Endothelial cell of umbilical vein (primary cell): ENCODE measurements around the gene PCSK6. TPM values are rescaled to one million over a fixed set of nuclear protein-coding genes. Genes with fewer than 3 reads are reported as not detected.

Experiments used
- BruUV-seq: library from RNA; stranded (reverse); fragments of 400-500 nt; replicated peaks from 2 replicates; lab custom pipeline; 2021; lab: Mats Ljungman, UMichigan
- CTCF ChIA-PET: fragments of 300-600, 350-600 bp; sonication (Branson Sonifier 250); formaldehyde crosslinking; loops from one replicate; lab custom pipeline; 2021; ENCODE audit warnings: antibody characterized with exemption, inconsistent platforms; lab: Charles Lee
- POLR2A ChIA-PET: fragments of 300-600, 350-600 bp; sonication (Branson Sonifier 250); formaldehyde crosslinking; loops from one replicate; lab custom pipeline; 2021; ENCODE audit warnings: antibody characterized with exemption, inconsistent platforms; lab: Charles Lee
- DNase-seq: peaks from one replicate; pipeline ENCODE4 v3.0.0-alpha.2; 2011; ENCODE audit warnings: low read depth, low spot score
- FAIRE-seq: peaks from 2 replicates; lab custom pipeline; 2011; peaks lifted over from hg19 to GRCh38; lab: Jason Lieb, UNC
- H2AFZ ChIP-seq: 2 replicates; pipeline ENCODE4 v1.6.0; 2012; ENCODE audit warnings: low read depth, low read length, control low read depth, inconsistent platforms
- H3K27ac ChIP-seq: 2 replicates; pipeline ENCODE4 v1.5.1; 2011; ENCODE audit warnings: low read depth, mild to moderate bottlenecking, control low read depth, low read length, moderate library complexity; ENCODE audit not compliant: insufficient read depth
- H3K27me3 ChIP-seq, 2 experiments: 2 replicates each; pipeline versions ENCODE4 v1.6.0 to v1.6.1; 2011; ENCODE audit warnings: low read length in 2 of 2, mixed read lengths in 1 of 2; ENCODE audit not compliant: control insufficient read depth in 2 of 2, insufficient read depth in 2 of 2
- H3K36me3 ChIP-seq, 2 experiments: 2 replicates in 1 of 2; 3 replicates in 1 of 2; pipeline ENCODE4 v1.5.1; 2011; ENCODE audit warnings: low read length in 2 of 2, mild to moderate bottlenecking in 1 of 2, moderate library complexity in 1 of 2; ENCODE audit not compliant: control insufficient read depth in 2 of 2, insufficient read depth in 2 of 2; ENCODE audit errors: extremely low read depth in 1 of 2
- H3K4me1 ChIP-seq: 3 replicates; pipeline ENCODE4 v1.5.1; 2011; ENCODE audit warnings: mild to moderate bottlenecking, low read length; ENCODE audit not compliant: control insufficient read depth, insufficient read depth; ENCODE audit errors: extremely low read depth
- H3K4me2 ChIP-seq: 2 replicates; pipeline ENCODE4 v1.6.1; 2011; ENCODE audit warnings: low read length, control low read depth, mixed read lengths; ENCODE audit not compliant: insufficient read depth
- H3K4me3 ChIP-seq, 3 experiments: fragments of 200-600 bp in 1 of 3; sonication (generic), shearing (Covaris generic) in 1 of 3; replicated peaks in 1 of 3; 2 replicates each; pipeline ENCODE4 v1.5.1; 2011 to 2016; ENCODE audit warnings: control low read depth in 3 of 3, low read length in 3 of 3, mild to moderate bottlenecking in 2 of 3, inconsistent platforms in 1 of 3, low read depth in 1 of 3, moderate library complexity in 1 of 3; ENCODE audit not compliant: insufficient read depth in 1 of 3
- H3K79me2 ChIP-seq: 2 replicates; pipeline ENCODE4 v1.6.0; 2012; ENCODE audit warnings: low read length, inconsistent platforms; ENCODE audit not compliant: control insufficient read depth, insufficient read depth
- H3K9ac ChIP-seq: replicated peaks from 2 replicates; pipeline ENCODE3; 2011; ENCODE audit warnings: low read length, control low read depth; ENCODE audit not compliant: insufficient read depth; ENCODE audit errors: extremely low read depth
- H3K9me1 ChIP-seq: replicated peaks from 3 replicates; pipeline ENCODE4 v1.6.0; 2011; ENCODE audit warnings: mild to moderate bottlenecking, low read length; ENCODE audit not compliant: control insufficient read depth, insufficient read depth; ENCODE audit errors: extremely low read depth
- H3K9me3 ChIP-seq: replicated peaks from 2 replicates; pipeline ENCODE4 v1.5.1; 2012; ENCODE audit warnings: low read length, inconsistent platforms; ENCODE audit not compliant: control insufficient read depth, insufficient read depth
- H4K20me1 ChIP-seq: replicated peaks from 2 replicates; pipeline ENCODE3; 2011; ENCODE audit warnings: mild to moderate bottlenecking, low read length; ENCODE audit not compliant: control insufficient read depth, insufficient read depth; ENCODE audit errors: extremely low read depth
- EZH2 ChIP-seq: IDR thresholded peaks from 2 replicates; pipeline ENCODE4 v1.6.1; 2012; ENCODE audit warnings: borderline replicate concordance, low read depth, mild to moderate bottlenecking, moderate library complexity, low read length, inconsistent platforms; ENCODE audit not compliant: severe bottlenecking
- FOS ChIP-seq: IDR thresholded peaks from 2 replicates; pipeline ENCODE4 v1.6.1; 2011; ENCODE audit warnings: mild to moderate bottlenecking, low read length, moderate library complexity, borderline replicate concordance; ENCODE audit not compliant: insufficient read depth
- GATA2 ChIP-seq: IDR thresholded peaks from 2 replicates; pipeline ENCODE4 v1.7.0; 2011; ENCODE audit warnings: low read depth, mild to moderate bottlenecking, moderate library complexity, mixed read lengths, low read length; ENCODE audit not compliant: insufficient read length, insufficient read depth
- JUN ChIP-seq: IDR thresholded peaks from 2 replicates; pipeline ENCODE4 v1.6.1; 2011; ENCODE audit warnings: borderline replicate concordance, low read depth; ENCODE audit not compliant: insufficient read length, insufficient read depth
- MYC ChIP-seq: IDR thresholded peaks from one replicate; pipeline ENCODE4 v1.6.1; 2011; ENCODE audit warnings: mild to moderate bottlenecking, low read depth, low read length
- POLR2A ChIP-seq: IDR thresholded peaks from 2 replicates; pipeline ENCODE4 v1.6.1; 2012; ENCODE audit warnings: low read depth, mild to moderate bottlenecking, control low read depth, low read length
- POLR2AphosphoS5 ChIP-seq: IDR thresholded peaks from 2 replicates; pipeline ENCODE4 v1.6.1; 2012; ENCODE audit warnings: low read depth, mild to moderate bottlenecking, control low read depth, low read length, moderate library complexity; ENCODE audit not compliant: insufficient read depth
- dilution Hi-C: fragments of 300-500 bp; cut with MboI; formaldehyde crosslinking; loops from one replicate; pipeline ENCODE4 v1.15.0; 2019; ENCODE audit warnings: low sequenced_read_pairs; ENCODE audit not compliant: extremely low pct_ligation_motif_present
- intact Hi-C: fragments of 100-400 bp; cut with micrococcal nuclease; formaldehyde crosslinking; loops from one replicate; pipeline ENCODE4 v1.10.0; 2022
- polyA plus RNA-seq, 4 experiments: library from polyadenylated mRNA; depleted of rRNA in 3 of 4; stranded (reverse) in 3 of 4; unstranded in 1 of 4; fragments of >200 nt; gene quantifications; 2 replicates each; pipeline versions ENCODE4 v1.2.1 to v1.2.3, GENCODE V29; 2011 to 2012; ENCODE audit warnings: missing spikeins in 1 of 4
- total RNA-seq: library from RNA; stranded (reverse); gene quantifications from 2 replicates; pipeline ENCODE4 v1.2.3, GENCODE V29; 2021
- TF ChIP-seq, protein P1 (sequence below): IDR thresholded peaks from 2 replicates; pipeline ENCODE4 v1.6.1; 2011; ENCODE audit not compliant: insufficient read depth, insufficient read length
- TF ChIP-seq, protein P2 (sequence below), 2 donors: IDR thresholded peaks; 1 replicate in 1 of 2; 2 replicates in 1 of 2; pipeline ENCODE4 v1.5.1; 2011; ENCODE audit warnings: low read length in 2 of 2, mild to moderate bottlenecking in 2 of 2, moderate library complexity in 2 of 2, control low read depth in 1 of 2, inconsistent platforms in 1 of 2, low read depth in 1 of 2; ENCODE audit not compliant: insufficient read depth in 1 of 2; ENCODE audit errors: extremely low read depth in 1 of 2

Gene PCSK6
- total and polyA plus RNA-seq, 2 donors (not counting 3 experiments of a cell fraction or from before 2014, with no cell fraction given): 0.18 to 0.69 TPM

DNA sequence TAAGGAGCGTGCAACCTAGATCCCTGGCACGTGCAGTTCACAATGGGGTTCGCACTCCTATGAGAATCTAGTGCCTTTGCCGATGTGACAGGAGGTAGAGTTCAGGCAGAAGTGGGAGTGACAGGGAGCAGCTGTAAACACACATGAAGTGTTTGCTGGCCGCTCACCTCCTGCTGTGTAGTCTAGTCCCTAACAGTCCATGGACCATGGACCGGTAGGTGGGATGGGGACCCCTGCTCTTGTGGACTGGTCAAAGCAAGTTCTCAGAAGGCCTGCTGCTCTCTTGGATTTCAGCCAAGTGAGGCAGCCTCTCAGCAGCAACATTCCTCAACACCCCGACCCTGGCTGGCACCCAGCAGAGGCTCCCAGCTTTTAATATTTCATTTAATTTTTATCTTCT lies 136.3 kb downstream of the PCSK6 start:
- intact Hi-C loops: no loop called here
- Histone ChIP-seq H3K4me3 (no peak overlapping the region), H3K79me2 (no peaks in the 10 kb centered on the region), H3K9me1 (no peaks in the 10 kb centered on the region), H3K36me3 (no peaks in the 10 kb centered on the region), H2AFZ (no peak overlapping the region), H3K27ac (no peak overlapping the region), H3K9me3 (no peaks in the 10 kb centered on the region), H3K9ac (no peak overlapping the region), H4K20me1 (no peaks in the 10 kb centered on the region), H3K4me1 (no peaks in the 10 kb centered on the region), H3K27me3 (no peaks in the 10 kb centered on the region), H3K4me2 (no peak overlapping the region)
- dilution Hi-C loops: no loop called here
- BruUV-seq: no TSS peak
- ChIA-PET POLR2A (no interaction called here), CTCF (interaction anchor here (1.3 kb wide), 1 partner anchor 10 kb away, joined by 3 read pairs; no protein-coding TSS in a partner anchor)
- TF ChIP-seq JUN (no peak), EZH2 (no peak), FOS (no peak), GATA2 (no peak), MYC (no peak), POLR2AphosphoS5 (no peak), POLR2A (no peak)
- TF ChIP-seq, protein P1, sequence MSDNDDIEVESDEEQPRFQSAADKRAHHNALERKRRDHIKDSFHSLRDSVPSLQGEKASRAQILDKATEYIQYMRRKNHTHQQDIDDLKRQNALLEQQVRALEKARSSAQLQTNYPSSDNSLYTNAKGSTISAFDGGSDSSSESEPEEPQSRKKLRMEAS: no peak
- TF ChIP-seq, protein P2, sequence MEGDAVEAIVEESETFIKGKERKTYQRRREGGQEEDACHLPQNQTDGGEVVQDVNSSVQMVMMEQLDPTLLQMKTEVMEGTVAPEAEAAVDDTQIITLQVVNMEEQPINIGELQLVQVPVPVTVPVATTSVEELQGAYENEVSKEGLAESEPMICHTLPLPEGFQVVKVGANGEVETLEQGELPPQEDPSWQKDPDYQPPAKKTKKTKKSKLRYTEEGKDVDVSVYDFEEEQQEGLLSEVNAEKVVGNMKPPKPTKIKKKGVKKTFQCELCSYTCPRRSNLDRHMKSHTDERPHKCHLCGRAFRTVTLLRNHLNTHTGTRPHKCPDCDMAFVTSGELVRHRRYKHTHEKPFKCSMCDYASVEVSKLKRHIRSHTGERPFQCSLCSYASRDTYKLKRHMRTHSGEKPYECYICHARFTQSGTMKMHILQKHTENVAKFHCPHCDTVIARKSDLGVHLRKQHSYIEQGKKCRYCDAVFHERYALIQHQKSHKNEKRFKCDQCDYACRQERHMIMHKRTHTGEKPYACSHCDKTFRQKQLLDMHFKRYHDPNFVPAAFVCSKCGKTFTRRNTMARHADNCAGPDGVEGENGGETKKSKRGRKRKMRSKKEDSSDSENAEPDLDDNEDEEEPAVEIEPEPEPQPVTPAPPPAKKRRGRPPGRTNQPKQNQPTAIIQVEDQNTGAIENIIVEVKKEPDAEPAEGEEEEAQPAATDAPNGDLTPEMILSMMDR (IDR thresholded peaks at IDR 0.05; ENCODE audit: extremely low read depth in 1 of 2, insufficient read depth in 1 of 2, low read depth in 1 of 2, low read length in 2 of 2): no peak
- FAIRE-seq (no peak), DNase-seq (no peak)
